ENCODE data around the gene IRX4. TPM values are rescaled to one million over a fixed set of nuclear protein-coding genes. Genes with fewer than 3 reads are reported as not detected.

Gene IRX4
- 0.24 to 0.65 TPM (median 0.34 TPM) in 5 replicates for total RNA-seq (2022; extraction: Qiagen RNA extraction)

GRCh38 chr5:1882337-1883119 is at the start of gene IRX4:
IRX4 (minus strand) TSS chr5:1882925; CDS start chr5:1882647, 278 bp downstream.

Other genes with a start within 250 kb of the IRX4 start
- 91.3 to 117 TPM (median 115 TPM) in 5 replicates for gene MRPL36, start 83.1 kb downstream of the IRX4 start, total RNA-seq (2022; extraction: Qiagen RNA extraction)
- 109 to 126 TPM (median 117 TPM) in 5 replicates for gene NDUFS6, start 81.5 kb downstream of the IRX4 start, total RNA-seq (2022; extraction: Qiagen RNA extraction)

Data from A549 treated with AZD2906 at 1 μM for 4 hours (cell line).